ENCODE results near the gene HJURP. TPM values are rescaled to one million over a fixed set of nuclear protein-coding genes. Genes with fewer than 3 reads are reported as not detected.

The HJURP gene
- polyA plus RNA-seq, 1 of the 3 experiments (the other 2 are of a cell fraction): 13.2 TPM

GRCh38 chr2:233793465-233794127 is 60.7 kb downstream of the HJURP start:
- H3K4me3 ChIP-seq (ENCODE audit: low read depth in 2 of 2, low read length in 1 of 2): no peak overlapping the region
- ChIA-PET CTCF (no interaction called here), POLR2A (no interaction called here)
- no peaks in the 10 kb centered on the region for H3F3A ChIP-seq (replicated peaks; ENCODE audit: insufficient read depth)
- no peak for TF ChIP-seq PBX3 (IDR thresholded peaks at IDR 0.05)
- TF ChIP-seq EZH2phosphoT487 (IDR thresholded peaks at IDR 0.05; ENCODE audit: borderline replicate concordance, low read depth): no peak
- no peak for TF ChIP-seq ELF1 (IDR thresholded peaks at IDR 0.05)
- TF ChIP-seq RXRA (IDR thresholded peaks at IDR 0.05; ENCODE audit: borderline replicate concordance, low read depth): no peak
- TF ChIP-seq RFX5 (IDR thresholded peaks at IDR 0.05; ENCODE audit: low read length): no peak
- no peak for TF ChIP-seq GATA2 (CRISPR knock-in tag; IDR thresholded peaks at IDR 0.05)
- no peak for TF ChIP-seq TAF1 (IDR thresholded peaks at IDR 0.05; ENCODE audit: borderline replicate concordance, low read depth, low read length)
- no peak for TF ChIP-seq MAX (IDR thresholded peaks at IDR 0.05; ENCODE audit: low read depth)
- no peak for TF ChIP-seq POLR2AphosphoS5 (IDR thresholded peaks at IDR 0.05; ENCODE audit: low read depth, low read length)
- no peak for TF ChIP-seq MXI1 (IDR thresholded peaks at IDR 0.05; ENCODE audit: low read depth, low read length)
- H2AFZ ChIP-seq (ENCODE audit: low read depth): no peak overlapping the region
- H3K4me2 ChIP-seq: no peak overlapping the region
- H4K20me1 ChIP-seq (ENCODE audit: insufficient read depth): no peaks in the 10 kb centered on the region
- no peaks in the 10 kb centered on the region for H3K9me2 ChIP-seq
- no peaks in the 10 kb centered on the region for H3K27me3 ChIP-seq (ENCODE audit: insufficient read depth)
- DNase-seq: no peak
- H3K79me2 ChIP-seq (ENCODE audit: insufficient read depth): no peaks in the 10 kb centered on the region
- no peaks in the 10 kb centered on the region for H3K36me3 ChIP-seq (replicated peaks in 1 of 2; ENCODE audit: control insufficient read depth in 1 of 2, insufficient read depth in 2 of 2, low read length in 1 of 2)
- H3K27ac ChIP-seq (ENCODE audit: low read depth in 2 of 2, low read length in 1 of 2): no peak overlapping the region
- WGBS (ENCODE audit: low lambda C conversion rate): 63% methylated on average over 18 of the region's 18 CpGs
- no peaks in the 10 kb centered on the region for H3K9me3 ChIP-seq
- no peak overlapping the region for H3K9ac ChIP-seq
- no peaks in the 10 kb centered on the region for H3K4me1 ChIP-seq (ENCODE audit: control insufficient read depth in 1 of 2, insufficient read depth in 2 of 2, low read depth in 1 of 2, low read length in 1 of 2)

GRCh38 chr2:233792720-233793119 is 61.6 kb downstream of the HJURP start:
- CTCF ChIA-PET: no interaction called here
- 83% methylated on average over 7 of the region's 7 CpGs for WGBS (ENCODE audit: low lambda C conversion rate)
- H4K20me1 ChIP-seq (ENCODE audit: insufficient read depth): no peaks in the 10 kb centered on the region
- H3K4me2 ChIP-seq: no peak overlapping the region
- H3K4me1 ChIP-seq (ENCODE audit: control insufficient read depth in 1 of 2, insufficient read depth in 2 of 2, low read depth in 1 of 2, low read length in 1 of 2): no peaks in the 10 kb centered on the region
- H3K27me3 ChIP-seq (ENCODE audit: insufficient read depth): no peaks in the 10 kb centered on the region
- H3F3A ChIP-seq (replicated peaks; ENCODE audit: insufficient read depth): no peaks in the 10 kb centered on the region
- H3K9me2 ChIP-seq: no peaks in the 10 kb centered on the region
- no peaks in the 10 kb centered on the region for H3K36me3 ChIP-seq (replicated peaks in 1 of 2; ENCODE audit: control insufficient read depth in 1 of 2, insufficient read depth in 2 of 2, low read length in 1 of 2)
- TF ChIP-seq MEF2A (IDR thresholded peaks at IDR 0.05; ENCODE audit: borderline replicate concordance, low read depth) (no peak), JUND (IDR thresholded peaks at IDR 0.05) (no peak), FOSL2 (IDR thresholded peaks at IDR 0.05; ENCODE audit: borderline replicate concordance, low read depth) (no peak), FOXM1 (IDR thresholded peaks at IDR 0.05; ENCODE audit: low read depth) (no peak), POLR2AphosphoS5 (IDR thresholded peaks at IDR 0.05; ENCODE audit: low read depth, low read length) (no peak)
- no peak overlapping the region for H3K27ac ChIP-seq (ENCODE audit: low read depth in 2 of 2, low read length in 1 of 2)
- H3K9ac ChIP-seq: no peak overlapping the region
- H3K4me3 ChIP-seq (ENCODE audit: low read depth in 2 of 2, low read length in 1 of 2): no peak overlapping the region
- H3K79me2 ChIP-seq (ENCODE audit: insufficient read depth): no peaks in the 10 kb centered on the region
- POLR2A ChIA-PET: no interaction called here
- no peak overlapping the region for H2AFZ ChIP-seq (ENCODE audit: low read depth)
- H3K9me3 ChIP-seq: no peaks in the 10 kb centered on the region
- DNase-seq: no peak

Measured in SK-N-SH (cell line).